K562 (cell line): ENCODE data around the gene KIF17. TPM values are rescaled to one million over a fixed set of nuclear protein-coding genes. Genes with fewer than 3 reads are reported as not detected.

ENCODE experiments used
- ATAC-seq: fragments of 200-7000 bp; cut with Tn5 transposase; 3 replicates; pipeline ENCODE4 v1.9.1; 2020; ENCODE audit warnings: moderate library complexity
- BruUV-seq: library from RNA; stranded (reverse); fragments of 400-500 nt; replicated peaks from 2 replicates; lab custom pipeline; 2021; lab: Mats Ljungman, UMichigan
- CTCF ChIA-PET: fragments of 300-600 bp; formaldehyde crosslinking; extraction: SDS; loops from one replicate; lab custom pipeline; 2021; ENCODE audit warnings: low intra/inter-chr PET ratio; lab: Yijun Ruan, JAX
- POLR2A ChIA-PET: fragments of 300-600, 350-650 bp; sonication (Branson Sonifier 250); formaldehyde crosslinking; extraction: SDS; loops from one replicate; lab custom pipeline; 2021; ENCODE audit warnings: antibody characterized with exemption, inconsistent platforms; lab: Yijun Ruan, JAX
- DNase-seq, 4 experiments: peaks; one replicate each; pipeline versions ENCODE4 v3.0.0 to v3.0.0-alpha.2; 2011 to 2018; ENCODE audit warnings: low spot score in 3 of 4, mixed read lengths in 3 of 4; ENCODE audit errors: extremely low read depth in 1 of 4
- FAIRE-seq: peaks from 2 replicates; lab custom pipeline; 2011; peaks lifted over from hg19 to GRCh38; lab: Jason Lieb, UNC
- H2AFZ ChIP-seq: 2 replicates; pipeline ENCODE4 v1.6.0; 2011; ENCODE audit warnings: low read depth, low read length, control low read depth, inconsistent platforms
- H3K27ac ChIP-seq: fragments of 200-600 bp; 3 replicates; pipeline ENCODE4 v1.8.0; 2011; ENCODE audit warnings: low read depth, mild to moderate bottlenecking, control low read depth, inconsistent platforms, low read length, moderate library complexity, mixed read lengths; ENCODE audit errors: extremely low read depth
- H3K27me3 ChIP-seq, 2 experiments: fragments of 300-600 bp in 1 of 2; 2 replicates in 1 of 2; 3 replicates in 1 of 2; pipeline versions ENCODE4 v1.6.0 to v1.8.0; 2011; ENCODE audit warnings: inconsistent platforms in 2 of 2, low read length in 2 of 2, mild to moderate bottlenecking in 1 of 2, mixed read lengths in 1 of 2, moderate library complexity in 1 of 2; ENCODE audit not compliant: control insufficient read depth in 2 of 2, insufficient read depth in 2 of 2
- H3K36me3 ChIP-seq: fragments of 300-600 bp; 3 replicates; pipeline ENCODE4 v1.8.0; 2011; ENCODE audit warnings: mild to moderate bottlenecking, low read length, inconsistent platforms; ENCODE audit not compliant: control insufficient read depth, insufficient read depth
- H3K4me1 ChIP-seq, 2 experiments: fragments of 200-600 bp in 1 of 2; replicated peaks in 1 of 2; 2 replicates in 1 of 2; 3 replicates in 1 of 2; pipeline versions ENCODE4 v1.5.1 to v1.8.0; 2011; ENCODE audit warnings: inconsistent platforms in 2 of 2, low read length in 2 of 2, mild to moderate bottlenecking in 1 of 2, mixed read lengths in 1 of 2, moderate library complexity in 1 of 2; ENCODE audit not compliant: control insufficient read depth in 2 of 2, insufficient read depth in 2 of 2
- H3K4me2 ChIP-seq: 2 replicates; pipeline ENCODE4 v1.6.1; 2011; ENCODE audit warnings: low read length, control low read depth, inconsistent platforms, mixed read lengths; ENCODE audit not compliant: insufficient read depth
- H3K4me3 ChIP-seq: fragments of 200-600 bp; sonication (generic), shearing (Covaris generic); 2 replicates; pipeline ENCODE4 v1.5.1; 2016; ENCODE audit warnings: control low read depth, inconsistent platforms
- H3K79me2 ChIP-seq: fragments of 200-600 bp; 3 replicates; pipeline ENCODE4 v1.8.0; 2011; ENCODE audit warnings: low read length, inconsistent platforms; ENCODE audit not compliant: control insufficient read depth, insufficient read depth
- H3K9ac ChIP-seq, 2 experiments: 2 replicates each; pipeline versions ENCODE4 v1.6.0 to v1.6.1; 2011; ENCODE audit warnings: low read depth in 2 of 2, low read length in 2 of 2, control low read depth in 1 of 2, inconsistent platforms in 1 of 2, mild to moderate bottlenecking in 1 of 2, mixed read lengths in 1 of 2; ENCODE audit not compliant: insufficient read depth in 1 of 2
- H3K9me1 ChIP-seq: one replicate; pipeline ENCODE4 v1.6.0; 2011; ENCODE audit warnings: inconsistent platforms, mild to moderate bottlenecking, low read length, moderate library complexity; ENCODE audit not compliant: control insufficient read depth, insufficient read depth
- H3K9me3 ChIP-seq: replicated peaks from 2 replicates; pipeline ENCODE4 v1.5.1; 2011; ENCODE audit warnings: low read depth, low read length, inconsistent platforms; ENCODE audit not compliant: control insufficient read depth, insufficient read depth
- H4K20me1 ChIP-seq: replicated peaks from 2 replicates; pipeline ENCODE4 v1.6.1; 2011; ENCODE audit warnings: low read length, inconsistent platforms, mixed read lengths; ENCODE audit not compliant: control insufficient read depth, insufficient read depth
- E2F6 ChIP-seq, 2 experiments: IDR thresholded peaks; 2 replicates each; pipeline ENCODE4 v1.6.1; 2011; ENCODE audit warnings: borderline replicate concordance in 1 of 2, control low read depth in 1 of 2, low read depth in 1 of 2, low read length in 1 of 2, mild to moderate bottlenecking in 1 of 2, mixed read lengths in 1 of 2, moderate library complexity in 1 of 2; ENCODE audit not compliant: insufficient read depth in 1 of 2, insufficient read length in 1 of 2, poor library complexity in 1 of 2, severe bottlenecking in 1 of 2; ENCODE audit errors: extremely low read depth in 1 of 2
- L3MBTL2 ChIP-seq: fragments of 450-650 bp; IDR thresholded peaks from 2 replicates; pipeline ENCODE4 v1.6.1; 2016; ENCODE audit warnings: mild to moderate bottlenecking, moderate library complexity
- NFYB ChIP-seq: IDR thresholded peaks from 2 replicates; pipeline ENCODE4 v1.6.1; 2011; ENCODE audit warnings: mild to moderate bottlenecking, moderate library complexity; ENCODE audit not compliant: insufficient read length; ENCODE audit errors: extremely low read depth
- SRSF7 ChIP-seq: fragments of 200-400 bp; formaldehyde crosslinking; optimal IDR thresholded peaks from 2 replicates; pipeline ENCODE3; 2017; ENCODE audit warnings: mild to moderate bottlenecking, low read depth, low read length
- ZFX ChIP-seq: sonication (generic); formaldehyde crosslinking; IDR thresholded peaks from 2 replicates; pipeline ENCODE4 v1.8.0; 2022; ENCODE audit warnings: mild to moderate bottlenecking, missing genetic modification reagents, moderate library complexity
- WGBS: fragments of 100-300 bp; shearing (Covaris generic); methylation state at CpG from one replicate; pipeline ENCODE4 v1.1.6; 2016; ENCODE audit warnings: low coverage, mixed read lengths; ENCODE audit not compliant: insufficient coverage; ENCODE audit errors: missing lambda C conversion rate; 5-methylcytosine and 5-hydroxymethylcytosine counted together
- in situ Hi-C: fragments of 300-500 bp; cut with MboI; formaldehyde crosslinking; loops from 4 replicates; pipeline ENCODE4 v1.15.0; 2018; ENCODE audit warnings: inconsistent platforms, mixed read lengths
- intact Hi-C: fragments of 100-400 bp; cut with micrococcal nuclease; formaldehyde crosslinking; loops from 2 replicates; pipeline ENCODE4 v1.14.2; 2022
- polyA plus RNA-seq, 8 experiments: library from polyadenylated mRNA; depleted of rRNA in 4 of 8; stranded (reverse) in 5 of 8; unstranded in 3 of 8; fragments of >200 nt; fragmentation: Nextera tagmentation in 2 of 8; fragmentation: Illumina TruSeq in 1 of 8; extraction: Ambion mirVana in 2 of 8; extraction: Trizol in 1 of 8; gene quantifications; 2 replicates each; pipeline versions ENCODE4 v1.2.1 to v1.2.3, GENCODE V29; 2011 to 2014; ENCODE audit warnings: inconsistent platforms in 1 of 8, missing spikeins in 1 of 8
- total RNA-seq, 7 experiments: library from RNA; depleted of rRNA in 6 of 7; stranded (reverse); fragments of >200 nt in 6 of 7; fragmentation: Illumina TruSeq in 2 of 7; extraction: Trizol in 2 of 7; gene quantifications; 2 replicates each; pipeline versions ENCODE4 v1.2.1 to v1.2.3, GENCODE V29; 2011 to 2021; ENCODE audit warnings: low replicate concordance in 1 of 7
- TF ChIP-seq, protein P1 (sequence below): sonication (generic); formaldehyde crosslinking; IDR thresholded peaks from 2 replicates; pipeline ENCODE4 v1.8.0; 2022; ENCODE audit warnings: mild to moderate bottlenecking, missing genetic modification reagents
- TF ChIP-seq, protein P2 (sequence below): sonication (generic); formaldehyde crosslinking; IDR thresholded peaks from 2 replicates; pipeline ENCODE4 v1.8.0; 2022; ENCODE audit warnings: missing genetic modification reagents, mild to moderate bottlenecking, moderate library complexity, borderline replicate concordance

The KIF17 gene
- total and polyA plus RNA-seq, 9 of the 15 experiments (the other 6 are each of a cell fraction or from before 2014, with no cell fraction given): 0.04 to 0.47 (median 0.18) TPM; not detected in 5

DNA sequence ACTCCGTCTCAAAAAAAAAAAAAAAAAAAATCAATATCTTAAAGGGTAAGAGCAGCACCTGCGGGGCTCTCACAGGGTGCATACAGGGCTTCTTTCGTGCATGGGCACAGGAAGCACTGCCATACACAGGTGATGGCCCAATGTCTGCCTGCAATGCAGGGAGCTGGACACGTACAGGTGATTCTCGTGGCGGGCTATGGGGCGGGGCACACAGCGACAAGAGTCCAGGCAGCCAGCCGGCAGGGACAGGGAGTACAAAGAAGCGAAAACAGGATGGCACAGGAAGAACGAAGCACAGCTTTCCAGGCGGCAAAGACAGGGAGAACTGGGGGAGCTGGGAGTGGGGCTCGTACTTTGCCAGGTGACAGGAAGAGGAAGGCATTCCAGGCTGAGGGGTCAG, 1.6 kb downstream of the KIF17 start:
- Histone ChIP-seq H4K20me1 (peaks cover 17% of the 10 kb centered on the region), H3K36me3 (no peaks in the 10 kb centered on the region), H3K4me2 (no peak overlapping the region), H3K79me2 (no peaks in the 10 kb centered on the region), H3K27me3 (peaks cover 15 to 55% of the 10 kb centered on the region in 2 experiments; a peak in 4 of 5 replicates), H2AFZ (no peak overlapping the region), H3K4me1 (peaks cover 0 to 39% of the 10 kb centered on the region in 2 experiments; a peak in 2 of 5 replicates), H3K4me3 (no peak overlapping the region), H3K9me1 (no peaks in the 10 kb centered on the region), H3K9me3 (no peaks in the 10 kb centered on the region), H3K27ac (no peak overlapping the region), H3K9ac (peak overlapping the region in 1 of 2 experiments; percentile 54; a peak in 1 of 4 replicates)
- no peak for TF ChIP-seq SRSF7
- FAIRE-seq (no peak), DNase-seq (no peak), ATAC-seq (no peak)
- POLR2A ChIA-PET: interaction anchor here (0.9 to 1.5 kb wide), 2 partner anchors 10 to 17 kb away, joined by 3 read pairs; no protein-coding TSS in a partner anchor
- no TSS peak for BruUV-seq
- CTCF ChIA-PET: no interaction called here
- intact Hi-C loops: no loop called here
- 56% methylated on average over 11 of the region's 13 CpGs for WGBS
- in situ Hi-C loops: no loop called here

DNA sequence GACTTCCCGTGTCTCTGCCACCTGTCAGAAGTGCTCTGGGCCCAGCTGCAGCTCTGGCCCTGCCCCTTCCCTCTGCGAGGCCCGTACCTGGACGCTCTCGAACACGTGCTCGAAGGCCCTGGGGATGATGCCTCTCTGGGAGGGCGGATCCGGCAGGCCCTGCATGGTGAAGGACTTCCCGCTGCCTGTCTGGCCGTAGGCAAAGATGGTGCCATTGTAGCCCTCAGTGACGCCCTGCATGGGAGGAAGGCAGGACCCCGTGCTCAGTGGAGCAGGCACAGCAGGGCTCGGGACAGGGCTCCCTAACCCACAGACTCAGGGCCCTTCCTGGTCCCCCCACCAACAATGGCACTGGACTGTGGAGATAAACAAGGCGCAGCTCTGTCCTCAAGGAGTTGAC, 2.4 kb downstream of the KIF17 start:
- peak overlapping the region; percentile 26; the same call in 1 of the 2 replicates for H2AFZ ChIP-seq
- POLR2A ChIA-PET: interaction anchor here (0.6 to 1.5 kb wide), 3 partner anchors 9 to 72 kb away, joined by 3 read pairs; partner anchors contain the start of gene HP1BP3
- H3K9me1 ChIP-seq: no peaks in the 10 kb centered on the region
- TF ChIP-seq, protein P1, sequence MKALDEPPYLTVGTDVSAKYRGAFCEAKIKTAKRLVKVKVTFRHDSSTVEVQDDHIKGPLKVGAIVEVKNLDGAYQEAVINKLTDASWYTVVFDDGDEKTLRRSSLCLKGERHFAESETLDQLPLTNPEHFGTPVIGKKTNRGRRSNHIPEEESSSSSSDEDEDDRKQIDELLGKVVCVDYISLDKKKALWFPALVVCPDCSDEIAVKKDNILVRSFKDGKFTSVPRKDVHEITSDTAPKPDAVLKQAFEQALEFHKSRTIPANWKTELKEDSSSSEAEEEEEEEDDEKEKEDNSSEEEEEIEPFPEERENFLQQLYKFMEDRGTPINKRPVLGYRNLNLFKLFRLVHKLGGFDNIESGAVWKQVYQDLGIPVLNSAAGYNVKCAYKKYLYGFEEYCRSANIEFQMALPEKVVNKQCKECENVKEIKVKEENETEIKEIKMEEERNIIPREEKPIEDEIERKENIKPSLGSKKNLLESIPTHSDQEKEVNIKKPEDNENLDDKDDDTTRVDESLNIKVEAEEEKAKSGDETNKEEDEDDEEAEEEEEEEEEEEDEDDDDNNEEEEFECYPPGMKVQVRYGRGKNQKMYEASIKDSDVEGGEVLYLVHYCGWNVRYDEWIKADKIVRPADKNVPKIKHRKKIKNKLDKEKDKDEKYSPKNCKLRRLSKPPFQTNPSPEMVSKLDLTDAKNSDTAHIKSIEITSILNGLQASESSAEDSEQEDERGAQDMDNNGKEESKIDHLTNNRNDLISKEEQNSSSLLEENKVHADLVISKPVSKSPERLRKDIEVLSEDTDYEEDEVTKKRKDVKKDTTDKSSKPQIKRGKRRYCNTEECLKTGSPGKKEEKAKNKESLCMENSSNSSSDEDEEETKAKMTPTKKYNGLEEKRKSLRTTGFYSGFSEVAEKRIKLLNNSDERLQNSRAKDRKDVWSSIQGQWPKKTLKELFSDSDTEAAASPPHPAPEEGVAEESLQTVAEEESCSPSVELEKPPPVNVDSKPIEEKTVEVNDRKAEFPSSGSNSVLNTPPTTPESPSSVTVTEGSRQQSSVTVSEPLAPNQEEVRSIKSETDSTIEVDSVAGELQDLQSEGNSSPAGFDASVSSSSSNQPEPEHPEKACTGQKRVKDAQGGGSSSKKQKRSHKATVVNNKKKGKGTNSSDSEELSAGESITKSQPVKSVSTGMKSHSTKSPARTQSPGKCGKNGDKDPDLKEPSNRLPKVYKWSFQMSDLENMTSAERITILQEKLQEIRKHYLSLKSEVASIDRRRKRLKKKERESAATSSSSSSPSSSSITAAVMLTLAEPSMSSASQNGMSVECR (CRISPR knock-in tag): no peak
- TF ChIP-seq ZFX (CRISPR knock-in tag) (peak; percentile 41; the same call in 1 of the 2 replicates), L3MBTL2 (peak; percentile 44; the same call in 1 of the 2 replicates), NFYB (no peak), E2F6 (IDR thresholded peaks at IDR 0.05; ENCODE audit: borderline replicate concordance in 1 of 2, extremely low read depth in 1 of 2, insufficient read depth in 1 of 2, insufficient read length in 1 of 2, low read depth in 1 of 2, low read length in 1 of 2, poor library complexity in 1 of 2, severe bottlenecking in 1 of 2) (peak in 1 of 2 experiments; percentile 19)
- TF ChIP-seq, protein P2, sequence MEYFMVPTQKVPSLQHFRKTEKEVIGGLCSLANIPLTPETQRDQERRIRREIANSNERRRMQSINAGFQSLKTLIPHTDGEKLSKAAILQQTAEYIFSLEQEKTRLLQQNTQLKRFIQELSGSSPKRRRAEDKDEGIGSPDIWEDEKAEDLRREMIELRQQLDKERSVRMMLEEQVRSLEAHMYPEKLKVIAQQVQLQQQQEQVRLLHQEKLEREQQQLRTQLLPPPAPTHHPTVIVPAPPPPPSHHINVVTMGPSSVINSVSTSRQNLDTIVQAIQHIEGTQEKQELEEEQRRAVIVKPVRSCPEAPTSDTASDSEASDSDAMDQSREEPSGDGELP (CRISPR knock-in tag): 0 out of 2 replicates have a peak, but pooled peaks have one; percentile 9
- TF ChIP-seq, all 486 proteins: peak for 4
- FAIRE-seq (no peak), DNase-seq (no peak), ATAC-seq (no peak)
- H3K4me2 ChIP-seq: no peak overlapping the region
- peak overlapping the region in 1 of 2 experiments; percentile 43; a peak in 1 of 4 replicates for H3K9ac ChIP-seq
- H3K9me3 ChIP-seq: no peaks in the 10 kb centered on the region
- H3K4me3 ChIP-seq: no peak overlapping the region
- in situ Hi-C loops (no loop called here), intact Hi-C loops (no loop called here)
- no peaks in the 10 kb centered on the region for H3K36me3 ChIP-seq
- CTCF ChIA-PET: no interaction called here
- H3K4me1 ChIP-seq: peaks cover under 1 to 43% of the 10 kb centered on the region in 2 experiments; a peak in 3 of 5 replicates
- H3K27ac ChIP-seq: no peak overlapping the region
- H3K27me3 ChIP-seq: peaks cover 12 to 55% of the 10 kb centered on the region in 2 experiments; a peak in 4 of 5 replicates
- no TSS peak for BruUV-seq
- WGBS: 32% methylated on average over 15 of the region's 15 CpGs
- peaks cover 10% of the 10 kb centered on the region for H4K20me1 ChIP-seq
- H3K79me2 ChIP-seq: no peaks in the 10 kb centered on the region
